ENCODE measurements around the gene TRAF2. TPM values are rescaled to one million over a fixed set of nuclear protein-coding genes. Genes with fewer than 3 reads are reported as not detected.

TRAF2 gene
- total RNA-seq, 5 donors from 2014 or later (not counting 1 experiment from before 2014, with no cell fraction given): 20.9 to 38.7 (median 33.7) TPM

DNA sequence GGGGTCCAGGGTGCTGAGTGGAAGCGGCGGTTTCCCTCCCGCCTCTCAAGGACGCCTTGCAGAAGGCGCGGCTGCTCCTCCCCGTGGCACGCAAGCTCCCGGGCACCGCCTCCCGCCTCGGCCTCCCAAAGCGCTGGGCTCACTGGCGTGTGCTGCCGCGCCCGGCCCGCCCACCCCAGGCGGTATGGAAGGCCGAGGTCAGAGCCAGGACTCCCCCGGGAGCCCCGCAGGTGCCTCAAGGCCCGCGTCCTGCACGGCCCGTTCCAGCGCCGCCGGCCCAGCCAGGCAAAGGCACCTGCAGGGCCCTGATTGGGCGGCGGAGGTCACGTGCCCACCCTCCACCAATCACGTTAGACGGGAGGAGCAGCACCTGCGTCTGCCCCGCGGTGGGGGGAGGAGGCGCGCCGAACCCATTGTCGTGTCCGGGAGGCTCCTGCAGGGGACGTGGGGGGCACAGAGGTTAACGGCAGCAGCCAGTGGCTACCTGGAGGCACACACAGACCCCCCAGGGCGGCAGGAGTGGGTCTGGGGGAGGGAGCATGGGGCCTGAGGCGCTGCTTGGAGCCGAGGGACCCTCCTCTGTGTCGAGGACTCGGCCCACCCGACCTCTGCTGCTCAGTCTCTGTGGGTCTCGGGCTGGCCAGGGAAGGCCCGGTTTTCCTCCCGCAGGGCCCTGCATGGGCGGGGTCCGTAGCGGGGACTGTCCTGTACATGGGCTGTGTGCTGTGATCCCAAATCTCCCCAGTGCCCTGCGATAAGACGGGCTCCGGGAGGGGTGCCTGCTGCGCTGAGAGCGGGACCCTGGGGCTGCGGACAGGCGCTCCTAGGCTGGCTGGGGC lies 63.7 kb downstream of the TRAF2 start:
- Mint-ChIP-seq H3K27me3 (no peaks in the 10 kb centered on the region), H3K4me1 (peaks cover 5 to 18% (median 7%) of the 10 kb centered on the region in 3 donors), H3K9me3 (no peaks in the 10 kb centered on the region), H3K36me3 (no peaks in the 10 kb centered on the region), H3K27ac (peak overlapping the region; percentile 90 to 93), H3K4me3 (peak overlapping the region; percentile 80 to 81 (median 81))
- 10% methylated on average over 56 of the region's 63 CpGs for whole genome bisulfite sequencing (ENCODE audit: insufficient coverage)
- Histone ChIP-seq H3K27me3 (replicated peaks in 1 of 2; ENCODE audit: control insufficient read depth in 2 of 2, extremely low read depth in 1 of 2, insufficient read depth in 2 of 2, low read length in 1 of 2) (peaks cover 0 to 3% of the 10 kb centered on the region in 2 experiments), H3K4me1 (ENCODE audit: control insufficient read depth in 1 of 2, extremely low read depth in 1 of 2, insufficient read depth in 2 of 2, low read length in 2 of 2) (peaks cover 5 to 51% of the 10 kb centered on the region in 2 experiments), H3K4me3 (ENCODE audit: control insufficient read depth in 1 of 2, extremely low read depth in 1 of 2, low read length in 1 of 2) (peak overlapping the region; percentile 52 to 65), H3K27ac (ENCODE audit: low read length) (peak overlapping the region; percentile 67), H3K36me3 (ENCODE audit: control insufficient read depth in 2 of 2, extremely low read depth in 1 of 2, insufficient read depth in 1 of 2, low read length in 1 of 2) (no peaks in the 10 kb centered on the region), H3K9me3 (no peaks in the 10 kb centered on the region)
- ChIA-PET CTCF (no interaction called here), POLR2A (no interaction called here)
- DNase-seq (peak; percentile 91 to 99 (median 97)), ATAC-seq (replicated peaks in 1 of 4) (peak; percentile 94 to 97 (median 95))

DNA sequence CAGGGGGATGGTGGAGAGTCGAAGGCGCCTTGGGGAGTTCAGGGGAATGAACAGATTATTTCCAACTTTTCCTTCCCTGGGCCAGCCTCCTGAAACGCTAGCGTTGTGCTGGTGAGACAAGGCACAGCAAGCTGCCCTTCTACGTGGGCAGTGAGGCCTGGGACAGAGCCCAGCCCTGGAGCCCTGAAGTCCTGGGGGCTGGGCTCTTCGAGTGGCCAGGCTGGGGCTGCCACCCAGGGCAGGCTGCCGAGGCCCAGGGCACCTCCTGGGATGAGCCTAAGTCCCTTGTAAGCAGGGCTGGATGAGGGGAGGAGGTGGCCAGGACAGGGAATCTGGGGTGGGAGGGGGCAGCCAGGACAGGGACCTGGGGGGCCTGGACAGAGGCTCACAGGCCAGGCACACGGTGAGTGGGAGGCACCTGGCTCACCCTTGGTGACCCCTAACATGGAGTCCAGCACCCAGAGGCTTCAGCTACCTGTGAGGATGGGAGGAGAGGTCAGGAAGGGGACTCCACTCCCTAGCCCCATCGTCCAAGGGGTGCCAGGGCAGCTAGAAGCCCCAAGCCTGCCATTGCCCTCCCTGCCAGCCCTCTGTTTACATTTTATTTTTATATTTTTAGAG lies 64.5 kb downstream of the TRAF2 start:
- ATAC-seq (replicated peaks in 1 of 4): no peak
- WGBS (ENCODE audit: insufficient coverage): 70% methylated on average over 5 of the region's 9 CpGs
- peak overlapping the region; percentile 72 to 81 (median 79) for H3K4me3 Mint-ChIP-seq
- H3K4me1 ChIP-seq (ENCODE audit: control insufficient read depth in 1 of 2, extremely low read depth in 1 of 2, insufficient read depth in 2 of 2, low read length in 2 of 2): peaks cover 5 to 45% of the 10 kb centered on the region in 2 experiments
- H3K36me3 Mint-ChIP-seq: no peaks in the 10 kb centered on the region
- ChIA-PET CTCF (interaction anchor here in 1 of 2 donors (0.9 kb wide), 1 partner anchor 81 kb away, joined by 4 read pairs; the partner anchor contains the start of gene FUT7), POLR2A (no interaction called here)
- peaks cover 5 to 16% (median 6%) of the 10 kb centered on the region in 3 donors for H3K4me1 Mint-ChIP-seq
- peak overlapping the region; percentile 67 for H3K27ac ChIP-seq (ENCODE audit: low read length)
- H3K4me3 ChIP-seq (ENCODE audit: control insufficient read depth in 1 of 2, extremely low read depth in 1 of 2, low read length in 1 of 2): peak overlapping the region; percentile 52 to 65
- H3K9me3 Mint-ChIP-seq: no peaks in the 10 kb centered on the region
- H3K27me3 Mint-ChIP-seq: no peaks in the 10 kb centered on the region
- no peaks in the 10 kb centered on the region for H3K36me3 ChIP-seq (ENCODE audit: control insufficient read depth in 2 of 2, extremely low read depth in 1 of 2, insufficient read depth in 1 of 2, low read length in 1 of 2)
- no peaks in the 10 kb centered on the region for H3K9me3 ChIP-seq
- H3K27me3 ChIP-seq (replicated peaks in 1 of 2; ENCODE audit: control insufficient read depth in 2 of 2, extremely low read depth in 1 of 2, insufficient read depth in 2 of 2, low read length in 1 of 2): peaks cover 0 to 3% of the 10 kb centered on the region in 2 experiments
- DNase-seq: peak in 1 of 35 experiments; percentile 2
- peak overlapping the region; percentile 85 to 93 for H3K27ac Mint-ChIP-seq

DNA sequence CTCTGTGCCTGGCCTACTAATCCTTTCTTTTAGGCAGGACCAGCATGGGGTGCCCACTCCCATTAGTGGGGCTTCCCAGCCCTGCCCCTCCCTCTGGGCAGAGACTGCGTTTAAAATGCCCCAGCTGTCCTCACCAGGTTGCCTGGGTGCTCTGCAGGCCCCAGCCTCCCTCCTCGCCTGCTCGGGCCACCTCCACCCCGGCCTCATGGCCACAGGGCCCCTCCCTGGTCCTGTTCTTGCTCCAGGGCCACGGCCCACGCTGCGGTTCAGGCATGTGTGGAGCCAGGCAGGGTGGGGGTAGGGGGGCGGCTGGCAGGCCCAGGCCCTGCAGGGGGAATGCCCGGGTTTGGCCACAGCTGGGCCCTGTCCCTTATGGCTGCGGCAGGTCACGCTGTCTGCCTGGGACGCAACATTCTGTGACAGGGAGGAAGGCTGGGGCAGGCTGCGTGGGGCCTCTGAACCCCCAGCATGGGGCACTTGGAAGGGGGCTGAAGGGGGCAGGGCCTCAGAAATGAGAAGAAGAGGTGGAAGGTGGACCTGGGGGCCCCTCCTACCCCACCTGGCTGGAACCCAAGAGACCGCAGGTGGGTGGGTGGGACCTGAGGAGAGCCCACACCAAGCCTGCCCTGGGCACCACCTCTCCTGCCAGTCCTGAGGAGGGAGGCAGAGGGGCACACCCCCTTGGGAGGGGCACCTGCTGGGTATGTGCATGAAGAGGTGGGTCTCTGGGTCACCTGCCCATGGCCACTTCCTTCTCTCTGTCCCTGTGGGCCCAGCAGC lies 65.4 kb downstream of the TRAF2 start, which contains the start of gene LCN12:
Gene LCN12 (plus strand): TSS at position 733 of the 780 bp plus-strand sequence. CDS start 55 bp downstream, outside the sequence.
- Histone ChIP-seq H3K27ac (ENCODE audit: low read length) (no peak within 1 kb of the TSS), H3K4me1 (ENCODE audit: control insufficient read depth in 1 of 2, extremely low read depth in 1 of 2, insufficient read depth in 2 of 2, low read length in 2 of 2) (peaks cover 5 to 40% of the 10 kb centered on the region in 2 experiments), H3K4me3 (ENCODE audit: control insufficient read depth in 1 of 2, extremely low read depth in 1 of 2, low read length in 1 of 2) (no peak within 1 kb of the TSS), H3K9me3 (no peaks in the 10 kb centered on the region), H3K27me3 (replicated peaks in 1 of 2; ENCODE audit: control insufficient read depth in 2 of 2, extremely low read depth in 1 of 2, insufficient read depth in 2 of 2, low read length in 1 of 2) (peaks cover 0 to 3% of the 10 kb centered on the region in 2 experiments), H3K36me3 (ENCODE audit: control insufficient read depth in 2 of 2, extremely low read depth in 1 of 2, insufficient read depth in 1 of 2, low read length in 1 of 2) (no peaks in the 10 kb centered on the region)
- peaks cover 0 to 2% (median 0%) of the 10 kb centered on the region in 3 donors for H3K9me3 Mint-ChIP-seq
- no peak within 1 kb of the TSS for H3K27ac Mint-ChIP-seq
- WGBS (ENCODE audit: insufficient coverage): 96% methylated on average over 9 of the region's 14 CpGs
- ChIA-PET CTCF (interaction anchor here in 1 of 2 donors (0.9 kb wide), 1 partner anchor 80 kb away, joined by 4 read pairs; the partner anchor contains the start of gene FUT7), POLR2A (no interaction called here)
- H3K4me1 Mint-ChIP-seq: peaks cover 6 to 16% (median 6%) of the 10 kb centered on the region in 3 donors
- no peaks in the 10 kb centered on the region for H3K36me3 Mint-ChIP-seq
- H3K27me3 Mint-ChIP-seq: no peaks in the 10 kb centered on the region
- no peak for ATAC-seq (replicated peaks in 1 of 4)
- H3K4me3 Mint-ChIP-seq: peak within 1 kb of the TSS in 1 of 3 donors; percentile 81
- peak in 1 of 35 experiments; percentile 2 for DNase-seq

DNA sequence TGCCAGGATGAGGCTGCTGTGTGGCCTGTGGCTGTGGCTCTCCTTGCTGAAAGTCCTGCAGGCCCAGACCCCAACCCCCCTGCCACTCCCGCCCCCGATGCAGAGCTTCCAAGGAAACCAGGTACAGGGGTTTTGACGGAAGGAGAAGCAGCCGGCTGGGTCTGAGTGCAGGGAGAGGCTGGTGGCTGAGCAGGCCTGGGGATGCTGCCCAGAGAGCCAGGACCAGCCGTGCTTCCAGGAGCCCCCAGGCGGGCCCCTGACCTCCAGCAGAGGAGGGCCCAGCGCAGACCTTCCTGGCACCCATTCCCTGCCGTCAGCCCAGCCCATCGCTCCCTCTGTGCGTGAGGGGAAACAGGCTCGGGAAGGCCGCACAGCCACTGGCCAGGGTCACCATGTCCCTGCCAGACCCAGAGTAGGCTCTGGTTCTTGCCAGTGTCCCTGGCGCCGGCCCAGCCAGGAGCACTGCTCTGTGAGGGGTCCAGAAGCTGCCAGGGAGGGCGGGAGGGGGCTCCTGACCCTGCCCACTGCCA lies 66.1 kb downstream of the TRAF2 start:
- ChIA-PET POLR2A (interaction anchor here in 1 of 2 donors (0.6 kb wide), 1 partner anchor 767 kb away, joined by 5 read pairs; no protein-coding TSS in a partner anchor), CTCF (no interaction called here)
- no peak overlapping the region for H3K27ac ChIP-seq (ENCODE audit: low read length)
- Mint-ChIP-seq H3K27ac (no peak overlapping the region), H3K36me3 (no peaks in the 10 kb centered on the region), H3K27me3 (no peaks in the 10 kb centered on the region), H3K4me3 (no peak overlapping the region), H3K9me3 (peaks cover 0 to 2% (median 0%) of the 10 kb centered on the region in 3 donors), H3K4me1 (peaks cover 6 to 14% (median 6%) of the 10 kb centered on the region in 3 donors)
- ATAC-seq (replicated peaks in 1 of 4) (no peak), DNase-seq (peak in 1 of 35 experiments; percentile 3)
- no peak overlapping the region for H3K4me3 ChIP-seq (ENCODE audit: control insufficient read depth in 1 of 2, extremely low read depth in 1 of 2, low read length in 1 of 2)
- H3K9me3 ChIP-seq: no peaks in the 10 kb centered on the region
- H3K4me1 ChIP-seq (ENCODE audit: control insufficient read depth in 1 of 2, extremely low read depth in 1 of 2, insufficient read depth in 2 of 2, low read length in 2 of 2): peaks cover 5 to 37% of the 10 kb centered on the region in 2 experiments
- H3K27me3 ChIP-seq (replicated peaks in 1 of 2; ENCODE audit: control insufficient read depth in 2 of 2, extremely low read depth in 1 of 2, insufficient read depth in 2 of 2, low read length in 1 of 2): peaks cover 0 to 3% of the 10 kb centered on the region in 2 experiments
- WGBS (ENCODE audit: insufficient coverage): 92% methylated on average over 11 of the region's 15 CpGs
- H3K36me3 ChIP-seq (ENCODE audit: control insufficient read depth in 2 of 2, extremely low read depth in 1 of 2, insufficient read depth in 1 of 2, low read length in 1 of 2): no peaks in the 10 kb centered on the region

DNA sequence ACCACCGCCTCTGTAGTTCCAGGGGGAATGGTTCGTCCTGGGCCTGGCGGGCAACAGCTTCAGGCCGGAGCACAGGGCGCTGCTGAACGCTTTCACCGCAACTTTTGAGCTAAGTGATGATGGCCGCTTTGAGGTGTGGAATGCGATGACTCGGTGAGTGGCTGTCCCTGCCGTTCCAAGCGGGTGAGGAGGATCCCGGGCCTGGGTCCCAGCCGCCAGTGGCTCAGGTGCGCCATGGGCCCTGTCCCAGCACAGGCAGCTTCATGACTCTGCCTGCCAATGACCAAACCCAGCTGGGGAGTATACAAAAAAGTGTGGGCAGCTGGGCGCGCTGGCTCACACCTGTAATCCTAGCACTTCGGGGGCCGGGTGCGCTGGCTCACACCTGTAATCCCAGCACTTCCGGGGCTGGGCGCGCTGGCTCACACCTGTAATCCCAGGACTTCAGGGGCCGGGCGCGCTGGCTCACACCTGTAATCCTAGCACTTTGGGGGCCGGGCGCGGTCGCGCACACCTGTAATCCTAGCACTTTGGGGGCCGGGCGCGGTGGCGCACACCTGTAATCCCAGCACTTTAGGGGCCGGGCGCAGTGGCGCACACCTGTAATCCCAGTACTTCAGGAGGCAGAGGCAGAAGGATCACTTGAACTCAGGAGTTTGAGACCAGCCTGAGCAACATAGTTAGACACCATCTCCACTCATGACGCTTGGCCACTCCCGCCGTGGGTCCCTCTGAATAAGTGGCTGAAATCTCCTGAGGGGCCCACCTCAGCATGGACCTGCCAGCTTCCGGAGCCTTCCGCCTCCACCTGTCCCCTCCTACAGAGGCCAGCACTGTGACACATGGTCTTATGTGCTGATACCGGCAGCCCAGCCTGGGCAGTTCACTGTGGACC lies 66.8 kb downstream of the TRAF2 start:
- H3K4me3 Mint-ChIP-seq: no peak overlapping the region
- CTCF ChIA-PET: interaction anchor here in 1 of 2 donors (0.6 kb wide), 1 partner anchor 10 kb away, joined by 3 read pairs; no protein-coding TSS in a partner anchor
- peaks cover 0 to 3% of the 10 kb centered on the region in 2 experiments for H3K27me3 ChIP-seq (replicated peaks in 1 of 2; ENCODE audit: control insufficient read depth in 2 of 2, extremely low read depth in 1 of 2, insufficient read depth in 2 of 2, low read length in 1 of 2)
- peaks cover 5 to 36% of the 10 kb centered on the region in 2 experiments for H3K4me1 ChIP-seq (ENCODE audit: control insufficient read depth in 1 of 2, extremely low read depth in 1 of 2, insufficient read depth in 2 of 2, low read length in 2 of 2)
- H3K9me3 ChIP-seq: no peaks in the 10 kb centered on the region
- H3K4me3 ChIP-seq (ENCODE audit: control insufficient read depth in 1 of 2, extremely low read depth in 1 of 2, low read length in 1 of 2): no peak overlapping the region
- no peak overlapping the region for H3K27ac ChIP-seq (ENCODE audit: low read length)
- H3K36me3 ChIP-seq (ENCODE audit: control insufficient read depth in 2 of 2, extremely low read depth in 1 of 2, insufficient read depth in 1 of 2, low read length in 1 of 2): no peaks in the 10 kb centered on the region
- no peak overlapping the region for H3K27ac Mint-ChIP-seq
- DNase-seq: no peak
- peaks cover 0 to 2% (median 0%) of the 10 kb centered on the region in 3 donors for H3K9me3 Mint-ChIP-seq
- WGBS (ENCODE audit: insufficient coverage): 93% methylated on average over 35 of the region's 44 CpGs
- H3K36me3 Mint-ChIP-seq: no peaks in the 10 kb centered on the region
- ATAC-seq (replicated peaks in 1 of 4): no peak
- POLR2A ChIA-PET: interaction anchor here in 1 of 2 donors (0.6 kb wide), 1 partner anchor 766 kb away, joined by 5 read pairs; no protein-coding TSS in a partner anchor
- no peaks in the 10 kb centered on the region for H3K27me3 Mint-ChIP-seq
- H3K4me1 Mint-ChIP-seq: peaks cover 6 to 13% (median 8%) of the 10 kb centered on the region in 3 donors

All from T-cell (primary cell).